B cell (primary cell): ENCODE results near the gene ATP4B. TPM values are rescaled to one million over a fixed set of nuclear protein-coding genes. Genes with fewer than 3 reads are reported as not detected.

Experiments
- ATAC-seq: fragments of 200-7000 bp; cut with Tn5 transposase; one replicate; pipeline ENCODE4 v1.10.0; 2021; ENCODE audit warnings: low read depth, mild to moderate bottlenecking, moderate number of reproducible peaks, moderate library complexity
- CTCF ChIA-PET: fragments of 350-600 bp; sonication (Branson Sonifier 250); formaldehyde crosslinking; loops from one replicate; lab custom pipeline; 2021; ENCODE audit warnings: antibody characterized with exemption, inconsistent platforms; lab: Charles Lee
- POLR2A ChIA-PET: fragments of 350-600 bp; sonication (Branson Sonifier 250); formaldehyde crosslinking; loops from one replicate; lab custom pipeline; 2021; ENCODE audit warnings: antibody characterized with exemption; lab: Charles Lee
- DNase-seq: peaks from one replicate; pipeline ENCODE4 v3.0.0; 2013
- H2AFZ ChIP-seq: 2 replicates; pipeline ENCODE4 v1.6.1; 2012; ENCODE audit warnings: mild to moderate bottlenecking, low read depth, low read length; ENCODE audit not compliant: insufficient read depth, poor library complexity, severe bottlenecking
- H3K27ac ChIP-seq, 2 donors: 1 replicate in 1 of 2; 2 replicates in 1 of 2; pipeline ENCODE4 v1.5.1; 2012 to 2013; ENCODE audit warnings: low read length in 2 of 2, mild to moderate bottlenecking in 2 of 2, moderate library complexity in 1 of 2
- H3K27me3 ChIP-seq, 4 experiments: fragments of 200-600 bp in 1 of 4; sonication (generic) in 1 of 4; replicated peaks in 1 of 4; 1 replicate in 2 of 4; 2 replicates in 2 of 4; pipeline versions ENCODE4 v1.6.1 to v1.7.0; 2013 to 2016; ENCODE audit warnings: low read length in 3 of 4, mild to moderate bottlenecking in 2 of 4, mixed read lengths in 1 of 4, moderate library complexity in 1 of 4; ENCODE audit not compliant: insufficient read depth in 4 of 4, control insufficient read depth in 3 of 4; ENCODE audit errors: control extremely low read depth in 1 of 4
- H3K36me3 ChIP-seq, 2 experiments: replicated peaks in 1 of 2; 1 replicate in 1 of 2; 2 replicates in 1 of 2; pipeline versions ENCODE4 v1.6.1 to v1.7.1; 2013; ENCODE audit warnings: low read length in 1 of 2; ENCODE audit not compliant: insufficient read depth in 2 of 2, control insufficient read depth in 1 of 2; ENCODE audit errors: control extremely low read depth in 1 of 2, extremely low read depth in 1 of 2
- H3K4me1 ChIP-seq, 2 donors: fragments of 200-600 bp in 1 of 2; sonication (generic) in 1 of 2; 1 replicate in 1 of 2; 2 replicates in 1 of 2; pipeline versions ENCODE4 v1.5.1 to v1.6.1; 2013 to 2017; ENCODE audit warnings: low read length in 2 of 2; ENCODE audit not compliant: control insufficient read depth in 2 of 2, insufficient read depth in 2 of 2
- H3K4me2 ChIP-seq: replicated peaks from 2 replicates; pipeline ENCODE3; 2012; ENCODE audit warnings: mild to moderate bottlenecking, low read depth, low read length; ENCODE audit not compliant: poor library complexity, severe bottlenecking
- H3K4me3 ChIP-seq, 5 experiments: fragments of 200-600 bp in 1 of 5; sonication (generic) in 1 of 5; 1 replicate in 3 of 5; 2 replicates in 2 of 5; pipeline versions ENCODE4 v1.5.1 to v1.7.0; 2011 to 2016; ENCODE audit warnings: low read length in 4 of 5, mild to moderate bottlenecking in 4 of 5, low read depth in 2 of 5, control low read depth in 1 of 5, moderate library complexity in 1 of 5; ENCODE audit not compliant: insufficient read depth in 1 of 5; ENCODE audit errors: control extremely low read depth in 1 of 5, extremely low read depth in 1 of 5
- H3K79me2 ChIP-seq: fragments of 200-600 bp; sonication (generic); one replicate; pipeline ENCODE4 v1.6.0; 2016; ENCODE audit warnings: low read length; ENCODE audit not compliant: control insufficient read depth, insufficient read depth
- H3K9ac ChIP-seq: fragments of 200-600 bp; sonication (generic); 2 replicates; pipeline ENCODE4 v1.6.1; 2017; ENCODE audit warnings: mild to moderate bottlenecking, low read length, moderate library complexity
- H3K9me3 ChIP-seq, 3 donors: one replicate each; pipeline versions ENCODE4 v1.6.1 to v1.7.1; 2013; ENCODE audit warnings: low read length in 2 of 3; ENCODE audit not compliant: control insufficient read depth in 2 of 3, insufficient read depth in 1 of 3; ENCODE audit errors: control extremely low read depth in 1 of 3
- H4K20me1 ChIP-seq: 2 replicates; pipeline ENCODE4 v1.6.0; 2012; ENCODE audit warnings: mild to moderate bottlenecking, low read length; ENCODE audit not compliant: insufficient read depth, control insufficient read depth, poor library complexity, severe bottlenecking
- H3K27ac Mint-ChIP-seq: one replicate; pipeline ENCODE4 v1.8.0; 2021; ENCODE audit warnings: mixed read lengths
- H3K27me3 Mint-ChIP-seq: one replicate; pipeline ENCODE4 v1.8.0; 2021; ENCODE audit warnings: mixed read lengths
- H3K4me1 Mint-ChIP-seq: one replicate; pipeline ENCODE4 v1.8.0; 2021; ENCODE audit warnings: mixed read lengths
- H3K4me3 Mint-ChIP-seq: one replicate; pipeline ENCODE4 v1.8.0; 2021; ENCODE audit warnings: mixed read lengths
- H3K9me3 Mint-ChIP-seq: one replicate; pipeline ENCODE4 v1.8.0; 2022; ENCODE audit warnings: mixed read lengths; ENCODE audit not compliant: insufficient read depth
- CTCF ChIP-seq: fragments of 200-600 bp; IDR thresholded peaks from one replicate; pipeline ENCODE4 v1.8.0; 2022; ENCODE audit warnings: antibody characterized with exemption, mild to moderate bottlenecking
- EZH2 ChIP-seq: IDR thresholded peaks from 2 replicates; pipeline ENCODE4 v1.6.1; 2012; ENCODE audit warnings: borderline replicate concordance, low read depth, mild to moderate bottlenecking, moderate library complexity, low read length; ENCODE audit not compliant: insufficient read depth, poor library complexity, severe bottlenecking
- WGBS: methylation state at CpG from one replicate; pipeline ENCODE4 v1.1.5; 2013; ENCODE audit warnings: missing lambda C conversion rate; ENCODE audit not compliant: insufficient coverage; 5-methylcytosine and 5-hydroxymethylcytosine counted together
- intact Hi-C: fragments of 100-400 bp; cut with micrococcal nuclease; formaldehyde crosslinking; loops from one replicate; pipeline ENCODE4 v1.10.0; 2022
- polyA plus RNA-seq: library from polyadenylated mRNA; depleted of rRNA; stranded (reverse); fragments of >200 nt; gene quantifications from 2 replicates; pipeline ENCODE4 v1.2.3, GENCODE V29; 2012
- total RNA-seq, 2 donors: library from RNA; stranded (reverse); fragments of 120-200 nt in 1 of 2; gene quantifications; 1 replicate in 1 of 2; 2 replicates in 1 of 2; pipeline versions ENCODE4 v1.2.3 to v1.2.4, GENCODE V29; 2013 to 2022

The ATP4B gene
- total and polyA plus RNA-seq, 2 donors (not counting 1 experiment from before 2014, with no cell fraction given): not detected

DNA sequence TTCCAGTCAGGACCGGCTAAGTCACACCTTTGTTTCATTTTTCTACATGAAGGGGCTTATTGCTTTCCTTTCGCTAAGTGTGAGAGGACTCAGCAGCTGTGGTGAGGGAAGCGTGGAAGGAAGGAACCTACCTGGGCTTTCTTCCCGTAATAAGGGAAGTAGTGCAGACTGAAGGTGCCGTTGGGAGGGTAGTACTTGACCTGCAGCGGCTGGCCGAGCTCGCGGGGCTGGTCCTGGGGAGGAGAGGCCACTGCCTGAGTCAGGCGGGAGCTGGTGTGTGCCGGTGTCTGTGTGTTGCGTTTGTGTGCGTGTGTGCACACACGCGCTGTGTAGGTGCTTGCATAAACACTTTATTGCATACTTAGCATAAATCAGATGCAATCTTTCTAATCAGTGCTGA lies 7.7 kb downstream of the ATP4B start:
- no peaks in the 10 kb centered on the region for H3K79me2 ChIP-seq
- ChIA-PET CTCF (no interaction called here), POLR2A (no interaction called here)
- no peak overlapping the region for H3K27ac ChIP-seq
- no peaks in the 10 kb centered on the region for H3K9me3 ChIP-seq
- H3K27me3 ChIP-seq: no peaks in the 10 kb centered on the region
- H4K20me1 ChIP-seq: no peaks in the 10 kb centered on the region
- no peak for TF ChIP-seq EZH2
- no peak for TF ChIP-seq CTCF
- H3K4me2 ChIP-seq: no peak overlapping the region
- no peaks in the 10 kb centered on the region for H3K4me1 ChIP-seq
- Mint-ChIP-seq H3K4me3 (no peak overlapping the region), H3K9me3 (no peaks in the 10 kb centered on the region), H3K27ac (no peak overlapping the region), H3K27me3 (no peaks in the 10 kb centered on the region), H3K4me1 (peaks cover 13% of the 10 kb centered on the region)
- ATAC-seq (no peak), DNase-seq (no peak)
- H3K36me3 ChIP-seq: no peaks in the 10 kb centered on the region
- intact Hi-C loops: no loop called here
- H2AFZ ChIP-seq: no peak overlapping the region
- WGBS: 78% methylated on average over 5 of the region's 15 CpGs
- H3K4me3 ChIP-seq: no peak overlapping the region
- no peak overlapping the region for H3K9ac ChIP-seq

DNA sequence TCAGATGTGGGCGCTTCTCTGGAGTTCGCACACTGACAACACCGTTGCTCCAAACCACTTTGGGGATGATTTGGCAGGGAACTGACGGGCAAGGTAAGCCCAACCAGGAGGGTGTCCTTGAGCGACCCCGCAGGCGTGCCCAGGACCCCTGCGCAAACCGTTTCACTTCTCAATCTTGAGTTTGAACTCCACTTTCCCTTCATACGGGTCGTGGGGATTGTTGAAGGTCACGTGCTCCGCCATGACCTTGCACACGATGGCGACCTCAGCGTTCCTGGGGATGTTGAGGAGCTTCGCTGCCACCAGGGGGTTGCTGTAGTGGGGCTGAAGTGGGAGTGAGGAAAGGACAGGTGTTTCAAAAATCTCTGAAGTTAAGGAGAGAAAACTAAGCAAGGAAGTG lies 8.8 kb downstream of the ATP4B start:
- Mint-ChIP-seq H3K27me3 (no peaks in the 10 kb centered on the region), H3K4me3 (no peak overlapping the region), H3K9me3 (no peaks in the 10 kb centered on the region), H3K4me1 (peaks cover 16% of the 10 kb centered on the region), H3K27ac (no peak overlapping the region)
- no peak for ATAC-seq
- Histone ChIP-seq H2AFZ (no peak overlapping the region), H3K27me3 (no peaks in the 10 kb centered on the region), H3K36me3 (no peaks in the 10 kb centered on the region), H3K9ac (no peak overlapping the region), H3K4me3 (no peak overlapping the region), H3K9me3 (no peaks in the 10 kb centered on the region), H3K79me2 (no peaks in the 10 kb centered on the region), H3K4me1 (peaks cover 0 to 2% of the 10 kb centered on the region in 2 donors), H4K20me1 (no peaks in the 10 kb centered on the region), H3K27ac (no peak overlapping the region), H3K4me2 (no peak overlapping the region)
- intact Hi-C loops: no loop called here
- 96% methylated on average over 17 of the region's 17 CpGs for WGBS
- DNase-seq: no peak
- POLR2A ChIA-PET: no interaction called here
- CTCF ChIA-PET: no interaction called here
- TF ChIP-seq EZH2 (no peak), CTCF (no peak)
